HEK293T (cell line): Measurements from ENCODE around the gene STH.

Source experiments
- BHLHE40 ChIP-seq: fragments of 450-650 bp; IDR thresholded peaks from 2 replicates; pipeline ENCODE4 v1.6.1; 2016; ENCODE audit warnings: mild to moderate bottlenecking, moderate library complexity, borderline replicate concordance
- CTBP1 ChIP-seq: fragments of 450-650 bp; IDR thresholded peaks from 2 replicates; pipeline ENCODE4 v1.6.1; 2016; ENCODE audit warnings: borderline replicate concordance
- ELF4 ChIP-seq: fragments of 450-650 bp; IDR thresholded peaks from 2 replicates; pipeline ENCODE4 v1.6.1; 2017; ENCODE audit warnings: antibody characterized with exemption
- FOXA1 ChIP-seq: fragments of 450-650 bp; IDR thresholded peaks from 2 replicates; pipeline ENCODE4 v1.6.1; 2016; ENCODE audit warnings: mild to moderate bottlenecking
- FOXK2 ChIP-seq: fragments of 450-650 bp; IDR thresholded peaks from 2 replicates; pipeline ENCODE4 v1.6.1; 2016; ENCODE audit warnings: mild to moderate bottlenecking
- FOXM1 ChIP-seq: fragments of 450-650 bp; IDR thresholded peaks from 2 replicates; pipeline ENCODE4 v1.6.1; 2017; ENCODE audit warnings: mild to moderate bottlenecking, borderline replicate concordance
- HDGF ChIP-seq: fragments of 450-650 bp; IDR thresholded peaks from 2 replicates; pipeline ENCODE4 v1.6.1; 2017; ENCODE audit warnings: antibody characterized with exemption, borderline replicate concordance
- LEF1 ChIP-seq: fragments of 450-650 bp; IDR thresholded peaks from 2 replicates; pipeline ENCODE4 v1.6.1; 2017; ENCODE audit warnings: mild to moderate bottlenecking, borderline replicate concordance
- NFRKB ChIP-seq: fragments of 450-650 bp; IDR thresholded peaks from 2 replicates; pipeline ENCODE4 v1.6.1; 2016; ENCODE audit warnings: mild to moderate bottlenecking, moderate library complexity
- SP1 ChIP-seq: fragments of 450-650 bp; IDR thresholded peaks from 2 replicates; pipeline ENCODE4 v1.6.1; 2017
- SUZ12 ChIP-seq: fragments of 450-650 bp; IDR thresholded peaks from 2 replicates; pipeline ENCODE4 v1.6.1; 2016; ENCODE audit warnings: mild to moderate bottlenecking
- ZNF384 ChIP-seq: fragments of 450-650 bp; IDR thresholded peaks from 2 replicates; pipeline ENCODE4 v1.6.1; 2016

DNA sequence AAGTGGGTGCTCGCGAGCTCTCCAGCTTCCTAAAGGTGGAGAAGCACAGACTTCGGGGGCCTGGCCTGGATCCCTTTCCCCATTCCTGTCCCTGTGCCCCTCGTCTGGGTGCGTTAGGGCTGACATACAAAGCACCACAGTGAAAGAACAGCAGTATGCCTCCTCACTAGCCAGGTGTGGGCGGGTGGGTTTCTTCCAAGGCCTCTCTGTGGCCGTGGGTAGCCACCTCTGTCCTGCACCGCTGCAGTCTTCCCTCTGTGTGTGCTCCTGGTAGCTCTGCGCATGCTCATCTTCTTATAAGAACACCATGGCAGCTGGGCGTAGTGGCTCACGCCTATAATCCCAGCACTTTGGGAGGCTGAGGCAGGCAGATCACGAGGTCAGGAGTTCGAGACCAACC, 1.9 kb upstream of the STH start:
- TF ChIP-seq FOXM1: no peak
- no peak for TF ChIP-seq FOXK2
- no peak for TF ChIP-seq ELF4
- TF ChIP-seq BHLHE40: no peak
- TF ChIP-seq SP1: no peak
- TF ChIP-seq CTBP1: no peak
- no peak for TF ChIP-seq NFRKB
- TF ChIP-seq SUZ12: no peak
- no peak for TF ChIP-seq ZNF384
- no peak for TF ChIP-seq HDGF
- no peak for TF ChIP-seq FOXA1
- no peak for TF ChIP-seq LEF1
